Stimulated activated naive B cell treated with anti-CD40 and anti-IgM and Interleukin-4, amounts not matched to agents 10 μg/mL and 1 μg/mL and 100 μg/mL, for 72 hours (primary cell): Measurements from ENCODE around the gene PTPRT.
"Not testable (repeated sequence)": the region's sequence is repeated elsewhere in the genome, so short reads cannot be mapped to it uniquely, and the experiment has no call there.

Source experiments
- ATAC-seq, 2 donors: fragments of 150-1000 bp; cut with Tn5 transposase; replicated peaks; 2 replicates each; pipeline ENCODE4 v1.10.0; 2021; ENCODE audit warnings: moderate library complexity in 1 of 2
- DNase-seq: peaks from one replicate; pipeline ENCODE4 v3.0.0; 2021
- H3K27ac Mint-ChIP-seq: one replicate; pipeline ENCODE4 v1.8.0; 2022; ENCODE audit warnings: mild to moderate bottlenecking, mixed read lengths
- H3K27me3 Mint-ChIP-seq, 2 donors: one replicate each; pipeline ENCODE4 v1.8.0; 2022; ENCODE audit warnings: mixed read lengths in 2 of 2
- H3K36me3 Mint-ChIP-seq, 2 donors: one replicate each; pipeline ENCODE4 v1.8.0; 2022; ENCODE audit warnings: mixed read lengths in 2 of 2, mild to moderate bottlenecking in 1 of 2
- H3K4me1 Mint-ChIP-seq, 2 donors: one replicate each; pipeline ENCODE4 v1.8.0; 2022; ENCODE audit warnings: mixed read lengths in 2 of 2, mild to moderate bottlenecking in 1 of 2
- H3K4me3 Mint-ChIP-seq, 2 donors: one replicate each; pipeline ENCODE4 v1.8.0; 2022; ENCODE audit warnings: mild to moderate bottlenecking in 2 of 2, mixed read lengths in 2 of 2, moderate library complexity in 1 of 2
- H3K9me3 Mint-ChIP-seq, 2 donors: one replicate each; pipeline ENCODE4 v1.8.0; 2022; ENCODE audit warnings: mixed read lengths in 2 of 2, mild to moderate bottlenecking in 1 of 2

The PTPRT gene

DNA sequence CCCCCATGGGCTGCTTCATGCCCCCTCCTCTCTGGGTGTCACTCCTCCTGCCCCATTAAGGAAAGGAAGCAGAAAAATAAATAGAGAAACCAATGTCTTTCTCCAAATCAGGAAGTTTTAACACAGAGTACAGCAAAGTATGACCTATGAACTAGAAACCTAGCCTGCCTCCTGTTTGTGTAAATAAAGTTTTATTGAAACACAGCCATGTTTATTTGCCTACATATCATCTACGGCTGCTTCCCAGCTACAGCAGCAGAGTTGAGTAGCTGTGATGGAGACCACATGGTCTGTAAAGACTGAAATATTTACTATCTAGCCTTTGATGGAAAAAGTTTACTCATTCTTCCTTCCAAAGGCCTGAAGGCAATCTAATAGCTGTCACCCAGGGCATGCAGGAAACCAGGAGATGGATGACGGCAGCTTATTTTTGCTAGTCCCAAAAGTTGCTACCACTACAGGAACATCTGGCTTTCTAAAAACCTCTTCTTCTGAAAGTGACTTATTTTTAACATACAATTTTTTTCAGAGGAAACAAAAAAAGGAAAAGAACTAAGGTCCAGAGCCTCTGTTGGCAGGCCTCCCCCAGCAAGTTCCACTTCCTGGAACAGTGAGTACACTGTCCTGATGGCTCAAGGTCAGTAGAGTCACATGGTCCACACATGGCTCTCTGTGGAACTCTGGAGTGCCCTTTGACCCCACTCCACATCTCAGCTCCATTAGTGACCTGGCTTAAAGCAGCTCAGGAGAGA is 287.8 kb downstream of the PTPRT start:
- H3K27ac Mint-ChIP-seq = no peak overlapping the region
- H3K9me3 Mint-ChIP-seq = peaks cover under 1 to 6% of the 10 kb centered on the region in 2 donors
- no peak for ATAC-seq
- no peaks in the 10 kb centered on the region for H3K36me3 Mint-ChIP-seq
- no peak overlapping the region for H3K4me3 Mint-ChIP-seq
- no peaks in the 10 kb centered on the region for H3K27me3 Mint-ChIP-seq
- no peak for DNase-seq
- H3K4me1 Mint-ChIP-seq = no peaks in the 10 kb centered on the region

DNA sequence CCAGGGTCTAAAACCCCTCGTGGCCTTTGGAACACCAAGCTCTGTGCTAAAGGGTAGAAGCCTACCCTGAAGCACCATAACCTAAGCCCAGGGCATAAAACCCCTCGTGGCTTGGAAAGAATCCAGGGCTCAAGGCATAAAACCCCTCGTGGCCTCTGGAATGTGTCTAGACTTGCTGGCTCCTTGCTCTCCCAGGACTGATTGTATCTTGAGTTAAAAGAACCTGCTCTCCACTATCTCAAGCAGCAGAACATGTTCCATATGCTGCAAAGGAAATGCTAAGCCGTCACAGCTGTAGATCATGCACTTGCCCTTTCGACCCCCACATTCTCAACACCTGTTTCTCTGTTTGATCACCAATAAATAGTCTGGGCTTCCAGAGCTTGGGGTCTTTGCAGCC is 288.9 kb downstream of the PTPRT start:
- H3K27me3 Mint-ChIP-seq, H3K27ac Mint-ChIP-seq, H3K36me3 Mint-ChIP-seq, ATAC-seq, H3K4me3 Mint-ChIP-seq, DNase-seq, H3K4me1 Mint-ChIP-seq, H3K9me3 Mint-ChIP-seq: not testable (repeated sequence)

DNA sequence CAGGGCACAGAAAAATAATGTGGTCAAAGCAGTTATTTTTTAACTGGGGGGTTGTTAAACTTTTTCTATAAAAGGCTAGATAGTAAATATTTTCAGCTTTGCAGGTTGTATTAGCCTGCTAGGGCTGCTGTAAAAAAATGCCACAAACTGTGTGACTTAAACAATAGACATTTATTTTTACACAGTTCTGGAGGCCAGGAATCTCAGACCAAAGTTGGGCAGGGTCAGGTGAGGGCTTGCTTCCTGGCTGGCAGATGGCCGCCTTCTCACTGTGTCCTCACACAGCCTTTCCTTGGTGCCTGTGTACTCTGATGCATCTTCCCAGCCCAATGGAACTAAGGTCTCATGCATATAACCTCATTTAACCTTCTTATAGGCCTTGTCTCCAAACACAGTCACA is 294.7 kb downstream of the PTPRT start:
- peaks cover 4 to 8% of the 10 kb centered on the region in 2 donors for H3K9me3 Mint-ChIP-seq
- no peaks in the 10 kb centered on the region for H3K36me3 Mint-ChIP-seq
- no peaks in the 10 kb centered on the region for H3K4me1 Mint-ChIP-seq
- no peaks in the 10 kb centered on the region for H3K27me3 Mint-ChIP-seq
- H3K27ac Mint-ChIP-seq = no peak overlapping the region
- ATAC-seq (no peak), DNase-seq (no peak)
- no peak overlapping the region for H3K4me3 Mint-ChIP-seq

DNA sequence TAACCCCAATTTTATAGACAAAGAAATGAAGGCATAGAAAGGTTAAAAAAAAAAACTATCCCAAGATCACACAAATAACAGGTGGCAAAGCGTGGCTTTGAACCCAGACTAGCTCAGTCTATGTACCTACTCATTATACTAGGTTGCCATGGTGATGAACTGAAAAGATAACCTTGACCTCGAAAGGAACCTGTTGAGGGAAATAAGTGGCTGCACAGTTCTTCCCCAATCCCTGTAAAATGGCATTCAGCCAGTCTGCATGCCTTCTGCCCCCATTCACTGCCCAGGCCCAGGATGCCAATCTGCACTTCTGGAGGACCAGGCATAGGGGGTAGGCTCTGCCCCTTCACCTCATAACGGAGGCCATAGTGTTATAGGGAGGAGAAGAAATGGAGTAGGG is 295.2 kb downstream of the PTPRT start:
- Mint-ChIP-seq H3K4me1 (no peaks in the 10 kb centered on the region), H3K27me3 (no peaks in the 10 kb centered on the region), H3K27ac (no peak overlapping the region), H3K36me3 (no peaks in the 10 kb centered on the region), H3K4me3 (no peak overlapping the region), H3K9me3 (peaks cover 4 to 8% of the 10 kb centered on the region in 2 donors)
- DNase-seq = no peak
- ATAC-seq = no peak

DNA sequence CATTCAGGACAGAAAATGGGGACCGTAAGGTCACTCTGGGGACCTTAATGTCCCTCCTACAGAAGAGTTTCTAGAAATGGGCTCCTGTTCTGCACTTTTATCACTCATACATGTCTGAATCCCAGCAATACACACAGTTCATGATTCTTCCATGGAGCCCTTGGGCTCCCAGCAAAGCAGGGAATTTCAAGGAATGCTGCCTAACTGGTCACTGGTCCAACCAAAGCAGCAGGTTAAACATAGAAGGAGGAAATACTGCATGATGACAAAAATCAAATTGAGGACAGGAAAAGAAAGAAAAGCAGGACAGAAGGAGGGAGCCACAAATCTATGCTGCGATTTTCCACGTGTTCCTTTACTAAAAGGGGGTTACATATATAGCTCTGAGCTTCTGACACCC is 300.2 kb downstream of the PTPRT start:
- DNase-seq (no peak), ATAC-seq (no peak)
- Mint-ChIP-seq H3K9me3 (peaks cover 4 to 5% of the 10 kb centered on the region in 2 donors), H3K4me1 (no peaks in the 10 kb centered on the region), H3K4me3 (no peak overlapping the region), H3K27me3 (no peaks in the 10 kb centered on the region), H3K27ac (no peak overlapping the region), H3K36me3 (no peaks in the 10 kb centered on the region)

DNA sequence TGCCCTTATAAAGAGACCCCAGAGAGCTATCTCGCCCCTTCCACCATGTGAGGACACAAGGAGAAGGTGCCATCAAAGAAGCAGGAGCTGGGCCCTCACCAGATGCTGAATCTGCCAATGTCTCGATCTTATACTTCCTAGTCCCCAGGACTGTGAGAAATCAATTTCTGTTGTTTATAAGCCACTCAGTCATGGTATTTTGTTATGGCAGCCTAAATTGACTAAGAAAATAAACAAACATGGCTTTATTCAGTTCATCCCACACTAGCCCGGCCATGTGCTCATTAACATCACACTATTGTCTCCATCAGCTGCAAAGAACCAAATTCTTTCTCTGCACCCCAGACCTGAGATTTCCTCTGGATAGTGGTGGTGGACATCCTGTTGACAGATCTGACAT is 302.4 kb downstream of the PTPRT start:
- DNase-seq (no peak), ATAC-seq (no peak)
- peaks cover 2 to 6% of the 10 kb centered on the region in 2 donors for H3K9me3 Mint-ChIP-seq
- H3K4me1 Mint-ChIP-seq = no peaks in the 10 kb centered on the region
- H3K36me3 Mint-ChIP-seq = no peaks in the 10 kb centered on the region
- no peak overlapping the region for H3K4me3 Mint-ChIP-seq
- H3K27ac Mint-ChIP-seq = no peak overlapping the region
- H3K27me3 Mint-ChIP-seq = no peaks in the 10 kb centered on the region

DNA sequence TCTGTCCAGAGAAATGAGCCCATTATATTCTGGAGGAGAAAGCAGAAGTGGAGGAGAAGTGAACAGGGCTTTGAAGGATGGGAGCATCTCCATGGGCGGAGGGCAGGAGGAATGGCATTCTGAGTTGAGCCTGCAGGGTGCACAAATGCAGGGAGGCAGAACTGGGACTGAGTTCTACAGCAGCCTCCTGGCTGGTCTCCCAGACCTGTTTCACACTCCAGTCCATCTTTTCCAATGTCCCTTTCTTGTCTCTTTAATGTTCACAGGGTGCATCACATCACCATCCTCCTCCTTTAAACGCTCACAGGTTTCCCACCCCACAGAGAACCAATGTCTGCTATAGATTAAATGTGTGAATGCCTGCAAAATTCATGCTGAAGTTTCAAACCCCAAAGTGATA is 302.9 kb downstream of the PTPRT start:
- H3K27me3 Mint-ChIP-seq = no peaks in the 10 kb centered on the region
- H3K4me1 Mint-ChIP-seq = no peaks in the 10 kb centered on the region
- DNase-seq (no peak), ATAC-seq (no peak)
- no peak overlapping the region for H3K27ac Mint-ChIP-seq
- no peak overlapping the region for H3K4me3 Mint-ChIP-seq
- peaks cover 2 to 6% of the 10 kb centered on the region in 2 donors for H3K9me3 Mint-ChIP-seq
- no peaks in the 10 kb centered on the region for H3K36me3 Mint-ChIP-seq

DNA sequence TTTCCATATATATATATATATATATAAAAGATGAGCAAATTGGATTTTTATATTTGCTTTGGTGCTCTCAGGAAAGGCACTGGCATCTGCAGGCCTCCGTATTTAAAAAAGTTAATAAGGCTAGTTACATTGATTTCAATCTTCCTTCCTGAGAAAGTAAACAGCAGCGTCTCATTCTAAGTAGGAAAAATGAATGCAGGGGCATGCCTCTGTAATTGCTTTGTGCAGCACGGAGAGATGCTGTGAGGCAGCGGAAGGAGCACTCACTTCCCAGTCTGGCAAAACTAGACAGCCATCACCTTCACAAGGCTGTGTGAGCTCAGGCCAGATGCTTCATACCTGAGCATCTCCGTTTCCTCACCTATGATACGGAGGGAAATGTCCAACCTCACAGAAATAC is 303.7 kb downstream of the PTPRT start:
- ATAC-seq (no peak), DNase-seq (no peak)
- no peak overlapping the region for H3K4me3 Mint-ChIP-seq
- H3K36me3 Mint-ChIP-seq = no peaks in the 10 kb centered on the region
- no peaks in the 10 kb centered on the region for H3K4me1 Mint-ChIP-seq
- H3K27ac Mint-ChIP-seq = no peak overlapping the region
- H3K27me3 Mint-ChIP-seq = no peaks in the 10 kb centered on the region
- H3K9me3 Mint-ChIP-seq = peaks cover 3 to 6% of the 10 kb centered on the region in 2 donors

DNA sequence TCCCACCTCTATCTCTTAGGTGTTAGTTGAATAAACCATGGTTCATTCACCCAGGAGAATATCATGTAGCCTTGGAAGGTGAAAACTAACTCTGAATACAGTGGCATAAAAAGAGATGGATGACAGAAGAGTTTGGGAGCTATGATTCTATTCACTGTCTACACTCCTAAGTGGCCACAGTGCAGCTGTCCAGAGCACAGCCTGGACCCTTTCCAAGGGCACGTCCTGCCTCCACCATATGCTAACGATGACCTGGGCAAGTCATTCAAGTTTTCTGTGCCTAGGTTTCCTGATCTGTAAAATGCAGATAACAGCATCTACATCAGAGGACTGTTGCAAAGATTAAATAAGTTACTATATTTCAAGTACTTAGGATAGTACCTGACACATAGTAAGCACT is 314.1 kb downstream of the PTPRT start:
- Mint-ChIP-seq H3K27ac (no peak overlapping the region), H3K4me3 (no peak overlapping the region), H3K4me1 (no peaks in the 10 kb centered on the region), H3K36me3 (no peaks in the 10 kb centered on the region), H3K9me3 (peaks cover 0 to 2% of the 10 kb centered on the region in 2 donors), H3K27me3 (no peaks in the 10 kb centered on the region)
- ATAC-seq (no peak), DNase-seq (no peak)

DNA sequence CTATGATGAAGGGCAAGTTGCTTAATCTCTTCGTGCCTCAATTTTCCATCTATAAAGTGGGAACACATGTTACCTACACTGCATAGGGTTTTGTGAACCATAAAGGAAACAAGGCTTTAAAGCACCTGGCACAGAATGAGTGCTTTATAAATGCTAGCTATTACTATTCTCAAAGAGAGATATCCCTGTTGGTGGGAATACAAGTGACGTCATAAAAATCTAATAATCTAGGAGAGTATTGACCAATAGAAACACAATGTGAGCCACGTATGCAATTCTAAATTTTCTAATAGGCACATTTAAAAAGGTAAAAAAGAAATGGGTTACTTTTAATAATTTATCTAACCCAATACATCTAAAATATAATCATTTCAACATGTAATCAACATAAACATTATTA is 316.4 kb downstream of the PTPRT start:
- H3K27ac Mint-ChIP-seq = no peak overlapping the region
- ATAC-seq (no peak), DNase-seq (no peak)
- peaks cover 0 to 2% of the 10 kb centered on the region in 2 donors for H3K9me3 Mint-ChIP-seq
- no peak overlapping the region for H3K4me3 Mint-ChIP-seq
- no peaks in the 10 kb centered on the region for H3K36me3 Mint-ChIP-seq
- no peaks in the 10 kb centered on the region for H3K4me1 Mint-ChIP-seq
- H3K27me3 Mint-ChIP-seq = no peaks in the 10 kb centered on the region

DNA sequence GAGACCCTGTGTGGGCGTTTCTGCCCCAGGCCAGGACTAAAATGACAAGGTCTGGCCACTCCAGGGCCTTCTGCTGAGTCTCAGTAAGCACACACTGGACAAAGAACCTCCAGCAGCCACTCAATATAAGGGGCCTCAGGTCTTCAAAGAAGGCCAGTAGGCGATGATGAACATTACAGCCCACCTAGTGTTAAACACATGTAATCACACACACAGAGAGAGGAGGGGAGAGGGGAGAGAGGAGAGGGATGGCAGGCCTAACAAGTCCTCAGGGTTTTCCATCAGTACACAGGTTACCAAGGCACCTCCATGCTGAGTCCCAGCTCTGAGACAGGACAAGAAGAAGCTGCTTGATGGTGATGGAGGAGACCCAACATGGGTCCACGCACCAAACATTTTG is 325.6 kb downstream of the PTPRT start:
- Mint-ChIP-seq H3K9me3 (peaks cover 0 to 7% of the 10 kb centered on the region in 2 donors), H3K4me3 (no peak overlapping the region), H3K36me3 (no peaks in the 10 kb centered on the region), H3K4me1 (no peaks in the 10 kb centered on the region), H3K27me3 (no peaks in the 10 kb centered on the region), H3K27ac (no peak overlapping the region)
- DNase-seq (no peak), ATAC-seq (no peak)

DNA sequence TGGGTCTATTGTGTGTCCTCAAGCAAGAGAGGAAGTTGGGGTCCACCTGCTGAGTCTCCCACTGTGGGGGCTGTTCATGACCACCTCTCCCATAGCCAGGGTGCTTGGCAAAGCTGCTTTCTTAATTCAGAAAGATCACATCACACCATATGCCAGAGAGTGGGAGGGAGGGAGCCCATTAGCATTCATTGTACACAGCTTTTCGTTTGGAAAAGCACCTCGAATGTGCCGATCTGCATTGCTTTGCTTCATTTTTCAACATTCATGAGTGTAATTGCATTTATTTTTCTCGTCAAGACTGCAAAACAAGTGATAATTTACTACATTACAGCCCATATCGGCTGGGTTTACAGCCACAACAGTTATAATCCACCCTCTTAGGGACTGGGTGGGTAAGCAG is 327.3 kb downstream of the PTPRT start:
- Mint-ChIP-seq H3K4me1 (no peaks in the 10 kb centered on the region), H3K4me3 (no peak overlapping the region), H3K27ac (no peak overlapping the region), H3K9me3 (peaks cover 0 to 3% of the 10 kb centered on the region in 2 donors), H3K36me3 (no peaks in the 10 kb centered on the region), H3K27me3 (no peaks in the 10 kb centered on the region)
- ATAC-seq = no peak
- DNase-seq = no peak

DNA sequence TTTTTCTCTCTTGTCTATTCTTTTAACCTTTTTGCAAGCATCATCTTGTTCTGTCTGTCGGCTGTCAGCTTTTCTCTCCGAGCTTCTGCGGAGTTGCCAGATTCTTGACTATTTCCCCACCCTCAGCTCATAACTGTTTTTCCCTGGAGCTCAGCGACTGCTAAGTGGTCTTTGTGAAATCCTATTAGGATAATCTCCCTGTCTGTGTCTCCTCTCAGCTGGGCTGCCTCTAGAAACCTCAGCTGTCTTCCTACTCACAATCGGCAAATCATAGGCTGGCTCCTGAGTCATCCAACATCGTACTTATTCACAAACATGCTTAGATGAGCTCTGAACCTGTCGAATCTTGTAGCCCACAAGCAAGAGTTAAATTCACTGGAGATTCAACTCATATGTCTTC is 332.3 kb downstream of the PTPRT start:
- Mint-ChIP-seq H3K27ac (no peak overlapping the region), H3K36me3 (no peaks in the 10 kb centered on the region), H3K27me3 (no peaks in the 10 kb centered on the region), H3K4me3 (no peak overlapping the region), H3K9me3 (no peaks in the 10 kb centered on the region), H3K4me1 (no peaks in the 10 kb centered on the region)
- DNase-seq (no peak), ATAC-seq (no peak)

DNA sequence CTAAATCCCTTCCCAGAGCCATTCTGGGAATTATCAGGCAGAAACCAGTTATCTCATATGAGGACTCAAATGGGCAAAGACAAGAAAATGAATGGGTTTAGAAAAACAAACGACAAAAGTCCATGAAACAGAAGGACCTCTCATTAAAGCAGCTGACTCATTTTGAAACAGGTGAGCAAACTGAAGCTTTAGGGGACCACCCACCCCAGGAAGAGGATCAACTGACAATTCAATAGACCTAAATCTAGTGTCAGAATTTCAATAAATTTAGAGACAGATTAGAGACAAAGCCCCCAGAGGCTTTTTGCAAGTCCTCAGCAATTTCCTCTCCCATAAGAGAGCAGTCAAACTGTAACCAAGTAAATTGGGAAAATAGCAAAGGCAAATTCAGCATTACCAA is 333.8 kb downstream of the PTPRT start:
- no peaks in the 10 kb centered on the region for H3K27me3 Mint-ChIP-seq
- H3K4me1 Mint-ChIP-seq = no peaks in the 10 kb centered on the region
- no peaks in the 10 kb centered on the region for H3K36me3 Mint-ChIP-seq

DNA sequence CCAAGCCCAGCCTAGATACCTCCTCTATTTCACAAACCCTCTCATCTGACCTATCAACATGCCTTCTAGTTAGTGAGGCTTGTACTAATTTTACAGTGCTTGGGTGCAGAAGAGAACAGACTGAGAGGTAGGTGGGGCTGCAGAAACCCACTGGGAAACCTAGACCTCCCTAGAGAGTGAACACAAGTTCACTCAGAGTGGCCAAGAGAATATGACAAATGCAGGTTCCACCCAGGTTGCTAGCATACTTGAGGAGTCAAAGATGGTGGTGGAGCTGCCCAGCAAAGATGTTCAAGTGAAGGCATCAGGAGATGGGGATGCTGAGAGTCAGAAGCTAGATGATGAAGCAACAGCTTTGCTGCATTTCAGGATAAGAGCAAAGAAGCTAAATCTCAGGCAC is 337.0 kb downstream of the PTPRT start:
- H3K36me3 Mint-ChIP-seq = no peaks in the 10 kb centered on the region
- no peak overlapping the region for H3K4me3 Mint-ChIP-seq
- H3K9me3 Mint-ChIP-seq = peaks cover 0 to 5% of the 10 kb centered on the region in 2 donors
- no peak overlapping the region for H3K27ac Mint-ChIP-seq
- H3K4me1 Mint-ChIP-seq = no peaks in the 10 kb centered on the region
- no peaks in the 10 kb centered on the region for H3K27me3 Mint-ChIP-seq
- DNase-seq (no peak), ATAC-seq (no peak)

More for the DNA sequence above, 333.8 kb downstream of the PTPRT start:
- Mint-ChIP-seq H3K27ac (no peak overlapping the region), H3K4me3 (no peak overlapping the region), H3K9me3 (no peaks in the 10 kb centered on the region)
- ATAC-seq = no peak
- no peak for DNase-seq
